Panc1 (cell line): Measurements from ENCODE around the gene CT47A7.

Experiments
- CTCF ChIP-seq: fragments of 450-650 bp; IDR thresholded peaks from 2 replicates; pipeline ENCODE4 v1.5.1; 2017; ENCODE audit warnings: mild to moderate bottlenecking
- POLR2AphosphoS5 ChIP-seq: IDR thresholded peaks from 2 replicates; pipeline ENCODE4 v1.6.1; 2012; ENCODE audit warnings: mild to moderate bottlenecking, low read depth, low read length, moderate library complexity
- REST ChIP-seq, 2 experiments: IDR thresholded peaks; 2 replicates each; pipeline ENCODE4 v1.6.1; 2011 to 2012; ENCODE audit warnings: low read depth in 2 of 2, control low read depth in 1 of 2, low read length in 1 of 2, mild to moderate bottlenecking in 1 of 2, moderate library complexity in 1 of 2; ENCODE audit not compliant: insufficient read depth in 1 of 2

GRCh38 chrX:120999413-120999812, 43.0 kb upstream of the CT47A7 start:
- TF ChIP-seq POLR2AphosphoS5 (no peak), CTCF (no peak), REST (IDR thresholded peaks at IDR 0.05; ENCODE audit: insufficient read depth in 1 of 2, low read depth in 2 of 2, low read length in 1 of 2) (no peak)
